Activated CD4-positive, alpha-beta T cell treated with anti-CD3 and anti-CD28 coated beads, Interleukin-2, amount 50 U/mL, for 1 hour (primary cell): ENCODE results near the gene TBC1D28.
"Not testable (repeated sequence)": the region's sequence is repeated elsewhere in the genome, so short reads cannot be mapped to it uniquely, and the experiment has no call there.

ENCODE experiments used
- DNase-seq: peaks from one replicate; pipeline ENCODE4 v3.0.0-alpha.2; 2020

Gene TBC1D28

DNA sequence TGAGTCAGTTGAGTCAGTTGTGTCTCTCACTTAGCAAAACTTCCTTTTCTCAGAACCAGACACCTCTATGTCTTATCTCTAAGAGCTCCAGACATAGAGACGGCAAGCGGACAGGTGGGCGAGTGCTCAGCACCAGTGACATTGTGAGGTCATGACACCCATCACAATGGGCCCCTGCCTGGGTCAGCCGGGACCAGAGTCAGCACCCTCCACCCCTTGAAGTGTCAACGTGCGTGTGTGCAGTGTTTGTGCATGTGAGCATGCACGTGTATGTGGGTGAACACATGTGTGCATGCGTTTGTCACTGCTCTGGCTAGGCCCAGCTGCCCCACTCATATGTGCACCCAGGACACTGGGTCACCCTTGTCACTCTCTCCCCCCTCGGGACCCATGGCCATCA, at the start of gene TBC1D28:
Gene TBC1D28 (minus strand): TSS at position 101 of the 400 bp plus-strand sequence. CDS start 3,039 bp downstream, outside the sequence.
- not testable (repeated sequence) for DNase-seq

DNA sequence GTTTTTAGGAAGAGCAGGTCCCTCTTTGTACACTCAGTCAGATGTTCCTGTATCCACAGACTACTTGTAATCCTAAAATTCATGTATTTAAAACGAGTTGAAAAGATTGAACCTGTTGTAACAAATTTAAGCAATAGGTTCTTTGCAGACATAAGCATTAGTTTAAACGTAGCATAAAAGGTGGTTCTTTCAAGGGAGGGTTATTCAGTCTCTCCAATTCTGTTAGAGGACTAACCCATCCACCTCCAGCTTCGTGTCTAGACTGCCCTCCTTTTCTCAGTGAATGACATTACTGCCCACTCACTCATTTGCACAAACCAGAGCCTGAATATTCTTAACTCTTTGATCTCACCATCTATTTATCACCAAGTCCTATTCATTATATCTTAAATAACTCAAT, 38.5 kb upstream of the TBC1D28 start:
- not testable (repeated sequence) for DNase-seq

DNA sequence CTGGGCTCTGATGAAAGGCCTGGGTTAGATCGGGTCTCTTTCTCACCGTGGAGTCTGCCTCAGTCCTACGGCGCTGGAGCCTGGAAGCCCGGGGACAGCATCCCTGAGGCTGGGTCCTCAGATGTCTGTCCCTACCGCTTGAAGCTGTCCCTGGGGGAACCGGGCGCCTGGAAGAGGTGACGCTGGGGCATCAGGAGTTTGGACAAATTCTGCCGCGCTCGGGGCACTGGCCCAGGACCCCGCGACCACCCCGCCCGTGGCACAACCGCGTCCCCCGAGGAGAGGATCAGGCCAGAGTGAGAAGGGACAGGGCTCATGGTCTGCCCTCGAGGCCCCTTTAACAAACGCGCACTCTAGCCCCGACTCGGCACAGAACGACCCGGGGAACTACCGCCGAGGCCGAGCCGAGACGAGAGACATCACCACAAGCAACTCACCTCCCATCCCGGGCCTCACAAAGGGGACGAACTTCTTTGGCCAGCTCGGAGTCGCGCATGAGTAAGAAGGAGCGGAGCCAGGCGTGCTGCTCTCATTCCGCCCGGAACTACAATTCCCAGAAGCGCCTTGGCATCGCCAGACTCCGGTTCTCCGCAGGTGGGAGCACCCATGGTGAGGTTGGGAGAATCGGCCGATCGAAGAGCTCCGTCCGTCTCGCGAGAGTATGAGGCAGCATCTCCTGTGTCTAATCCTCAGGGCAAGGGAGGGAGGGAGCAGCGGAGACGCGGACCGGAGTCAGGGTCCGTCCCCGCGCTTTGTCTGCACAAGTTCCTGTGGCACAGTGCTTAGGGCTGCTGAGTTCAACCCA, 37.8 kb upstream of the TBC1D28 start, which contains the start of gene FOXO3B:
Gene FOXO3B (minus strand): TSS at position 548 of the 805 bp plus-strand sequence. CDS start 663 bp downstream, outside the sequence.
- DNase-seq, result peak; percentile 50

- DNase-seq, result not testable (repeated sequence)
Measured at GRCh38 chr17:18677381-18677780, 33.2 kb upstream of the TBC1D28 start.

- not testable (repeated sequence) for DNase-seq
Measured at GRCh38 chr17:18676928-18677327, 32.7 kb upstream of the TBC1D28 start.

DNA sequence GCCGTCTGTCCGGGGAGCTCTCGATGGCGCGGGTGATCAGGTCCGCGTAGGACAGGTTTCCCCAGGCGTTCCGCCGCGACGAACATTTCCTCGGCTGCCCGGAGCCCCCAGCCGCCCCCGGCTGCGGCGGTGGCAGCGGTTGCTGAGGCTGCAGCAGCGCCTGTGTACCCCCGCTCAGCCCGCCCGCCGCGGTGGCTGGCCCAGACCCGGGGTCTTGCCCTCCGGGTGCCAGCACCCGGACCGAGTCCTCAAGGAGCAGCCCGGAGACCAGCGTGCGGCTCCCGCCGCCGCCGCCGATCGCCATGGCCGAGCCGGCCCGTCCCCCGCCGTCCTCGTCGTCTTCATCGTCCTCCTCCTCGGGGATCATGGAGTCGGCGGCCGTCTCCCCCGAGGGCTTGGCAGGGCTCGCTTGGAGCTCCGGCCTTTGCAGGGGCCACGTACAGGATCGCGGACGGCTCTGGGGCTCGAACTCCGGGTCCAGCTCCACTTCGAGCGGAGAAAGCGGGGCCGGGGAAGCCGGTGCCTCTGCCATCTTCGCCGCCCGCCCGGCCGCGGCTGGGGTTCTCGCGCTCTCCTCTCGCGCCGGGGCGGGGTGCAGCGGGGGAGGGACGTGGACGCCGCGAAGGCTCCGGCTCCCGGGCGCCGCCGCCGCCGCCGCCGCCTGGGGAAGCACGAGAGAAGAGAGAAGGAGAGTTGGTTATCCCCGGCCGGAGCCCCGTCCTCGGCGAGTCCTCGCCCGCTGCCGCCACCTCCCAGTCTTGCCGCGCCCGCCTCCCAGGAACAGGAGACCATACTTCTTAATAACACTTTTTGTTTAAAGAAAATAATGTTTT, 28.4 kb upstream of the TBC1D28 start:
- not testable (repeated sequence) for DNase-seq

- DNase-seq, result not testable (repeated sequence)
Measured at GRCh38 chr17:18668625-18669024, 24.4 kb upstream of the TBC1D28 start.

DNA sequence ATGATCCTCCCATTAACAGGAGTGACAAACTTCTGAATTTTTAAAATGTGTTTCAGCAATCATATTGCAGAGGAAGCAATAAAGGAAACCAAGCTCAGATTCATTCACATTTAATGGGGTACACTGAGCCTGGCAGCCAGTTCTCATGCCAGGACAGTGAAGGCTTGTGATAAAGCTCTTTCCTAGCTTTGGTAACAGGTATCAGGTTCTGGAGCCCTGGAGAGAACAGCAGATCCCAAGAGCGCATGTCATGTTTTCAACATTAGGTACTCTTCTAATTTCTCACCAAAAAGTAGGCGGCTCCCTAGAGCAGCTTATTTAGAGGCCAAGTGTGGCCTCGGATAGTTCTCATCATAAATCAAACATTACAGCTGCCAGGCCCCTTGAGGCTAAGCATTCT, 23.3 kb upstream of the TBC1D28 start:
- not testable (repeated sequence) for DNase-seq

- not testable (repeated sequence) for DNase-seq
Measured at GRCh38 chr17:18666326-18666725, 22.1 kb upstream of the TBC1D28 start.

DNA sequence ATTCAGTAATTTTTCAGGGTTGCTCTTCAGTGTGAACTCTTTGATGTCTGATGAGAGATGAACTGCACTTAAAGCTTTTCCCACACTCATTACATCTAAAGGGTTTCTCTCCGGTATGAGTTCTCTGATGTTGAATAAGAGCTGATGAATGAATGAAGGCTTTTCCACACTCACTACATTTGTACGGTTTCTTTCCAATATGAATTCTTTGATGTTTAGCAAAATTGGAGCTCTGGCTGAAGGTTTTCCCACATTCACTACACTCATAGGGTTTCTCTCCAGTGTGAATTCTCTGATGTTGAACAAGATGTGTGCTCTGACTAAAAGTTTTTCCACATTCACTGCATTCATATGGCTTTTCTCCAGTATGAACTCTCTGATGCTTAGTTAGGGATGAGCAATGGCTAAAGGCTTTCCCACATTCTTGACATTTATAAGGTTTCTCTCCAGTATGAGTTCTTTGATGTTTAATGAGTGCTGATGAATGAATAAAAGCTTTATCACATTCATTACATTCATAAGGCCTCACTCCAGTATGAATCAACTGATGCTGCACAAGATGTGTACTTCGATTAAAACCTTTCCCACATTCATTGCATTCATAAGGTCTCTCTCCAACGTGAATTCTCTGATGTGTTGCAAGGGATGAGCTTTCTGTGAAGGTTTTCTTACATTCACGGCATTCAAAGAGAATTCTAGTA, 17.9 kb upstream of the TBC1D28 start:
- DNase-seq, result not testable (repeated sequence)

- not testable (repeated sequence) for DNase-seq
Measured at GRCh38 chr17:18650094-18650493, 5.9 kb upstream of the TBC1D28 start.

GRCh38 chr17:18643124-18643523, 1.1 kb downstream of the TBC1D28 start:
- not testable (repeated sequence) for DNase-seq

DNA sequence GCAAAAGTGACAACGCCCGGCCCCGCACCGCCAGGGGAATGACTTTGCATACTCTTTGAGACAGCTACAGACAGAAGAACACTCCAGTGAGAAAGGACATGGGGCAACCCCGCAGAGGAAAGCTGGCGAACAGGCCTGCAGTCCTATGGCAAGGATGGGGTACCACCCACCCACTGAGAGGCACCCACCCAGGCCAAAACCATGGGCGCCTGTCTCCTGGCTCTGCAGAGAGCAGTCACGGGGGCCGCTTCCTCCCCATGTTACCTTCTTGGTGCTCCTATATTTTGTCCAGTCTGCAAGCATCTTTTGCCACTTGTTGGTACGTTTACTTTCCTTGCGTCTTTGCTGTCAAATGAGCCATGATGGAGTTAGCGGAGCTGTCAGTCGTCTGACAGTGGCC, 5.8 kb downstream of the TBC1D28 start:
- not testable (repeated sequence) for DNase-seq

- DNase-seq, result not testable (repeated sequence)
Measured at GRCh38 chr17:18636237-18636636, 8.0 kb downstream of the TBC1D28 start.

- DNase-seq, result not testable (repeated sequence)
Measured at GRCh38 chr17:18635773-18636172, 8.4 kb downstream of the TBC1D28 start.

DNA sequence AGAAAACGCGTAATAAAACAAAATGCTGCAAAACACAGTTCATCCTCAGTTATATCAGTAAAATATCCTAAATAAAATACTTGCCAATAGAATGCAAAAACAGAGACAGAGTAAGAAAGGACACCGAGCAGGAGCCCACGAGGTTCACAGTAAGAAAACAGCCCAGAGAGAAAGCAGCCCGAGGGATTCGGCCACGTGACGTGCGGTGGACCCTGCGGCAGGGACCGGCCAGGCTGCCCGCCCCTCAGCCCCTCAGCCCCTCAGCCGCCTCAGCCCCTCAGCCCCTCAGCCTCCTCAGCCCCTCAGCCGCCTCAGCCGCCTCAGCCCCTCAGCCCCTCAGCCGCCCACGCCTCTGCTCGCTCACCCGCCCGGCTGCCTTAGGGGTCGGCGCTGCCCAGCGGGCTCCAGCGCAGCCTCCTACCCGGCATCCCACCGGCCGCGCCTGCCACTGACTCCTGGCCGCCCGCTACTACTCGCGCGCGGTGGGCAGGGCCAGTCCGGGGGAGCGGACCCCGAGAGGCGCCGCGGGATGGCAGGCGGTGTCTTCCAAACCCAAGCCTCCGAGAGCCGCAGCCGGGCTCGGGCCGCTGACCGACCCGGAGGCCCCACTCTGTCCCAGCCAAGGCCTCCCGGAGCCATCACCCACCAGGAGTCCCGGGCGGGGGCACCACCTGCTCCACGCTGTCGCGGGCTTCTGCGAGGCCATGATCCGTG, 9.5 kb downstream of the TBC1D28 start:
- not testable (repeated sequence) for DNase-seq

GRCh38 chr17:18626152-18626870, 17.9 kb downstream of the TBC1D28 start:
- no peak for DNase-seq

- DNase-seq, result peak; percentile 95
Measured at GRCh38 chr17:18625509-18626104, 18.6 kb downstream of the TBC1D28 start.

DNA sequence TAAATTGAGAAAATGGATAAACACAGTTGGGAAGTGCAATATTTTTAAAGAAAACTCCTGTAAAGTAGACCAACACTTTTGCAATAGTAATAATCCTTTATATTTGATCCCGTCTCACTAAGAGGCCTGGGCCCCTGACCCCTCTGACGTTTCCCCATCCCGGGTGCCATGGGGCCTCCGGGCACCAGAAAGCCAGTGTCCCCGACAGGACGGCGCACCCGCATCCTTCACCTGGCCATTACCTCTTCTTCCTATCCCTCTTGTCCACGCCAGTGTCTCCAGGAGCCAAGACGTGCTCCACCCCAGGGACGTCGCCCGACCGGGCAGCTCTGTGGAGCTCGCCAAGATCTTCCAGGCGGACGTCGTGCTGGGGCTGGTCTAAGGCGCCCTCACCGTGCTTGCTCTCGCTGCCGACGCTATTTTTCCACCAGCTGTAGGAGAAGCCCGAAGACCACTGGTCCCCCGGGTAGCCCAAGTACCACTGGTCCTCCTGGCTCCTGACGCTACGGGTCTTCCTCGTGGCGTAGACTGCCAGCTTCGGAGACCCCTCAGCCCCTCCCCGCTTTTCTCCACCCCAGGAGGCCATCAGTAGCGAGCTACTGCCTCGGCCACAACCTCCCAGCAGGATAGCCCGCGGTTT, 19.2 kb downstream of the TBC1D28 start:
- not testable (repeated sequence) for DNase-seq

- not testable (repeated sequence) for DNase-seq
Measured at GRCh38 chr17:18617613-18618012, 26.6 kb downstream of the TBC1D28 start.
